H1 (cell line): ENCODE data around the gene ZXDC. TPM values are rescaled to one million over a fixed set of nuclear protein-coding genes. Genes with fewer than 3 reads are reported as not detected.

Experiments
- CHD1 ChIP-seq: IDR thresholded peaks from 2 replicates; pipeline ENCODE4 v1.6.1; 2012; ENCODE audit warnings: low read depth, low read length, improper control_type of control experiment
- CHD2 ChIP-seq: IDR thresholded peaks from 2 replicates; pipeline ENCODE4 v1.6.1; 2012; ENCODE audit warnings: low read length, improper control_type of control experiment
- EP300 ChIP-seq, 2 experiments: IDR thresholded peaks; 1 replicate in 1 of 2; 2 replicates in 1 of 2; pipeline ENCODE4 v1.6.1; 2011 to 2012; ENCODE audit warnings: low read depth in 2 of 2, low read length in 2 of 2, mild to moderate bottlenecking in 2 of 2, borderline replicate concordance in 1 of 2, inconsistent platforms in 1 of 2, moderate library complexity in 1 of 2
- polyA plus RNA-seq, 7 experiments: library from polyadenylated mRNA; depleted of rRNA in 3 of 7; stranded (reverse) in 5 of 7; unstranded in 2 of 7; fragments of >200 nt in 5 of 7; fragments of 200-250 nt in 2 of 7; gene quantifications; 1 replicate in 5 of 7; 2 replicates in 1 of 7; 4 replicates in 1 of 7; pipeline versions ENCODE4 v1.2.1 to v1.2.3, GENCODE V29; 2011 to 2013; ENCODE audit warnings: missing spikeins in 2 of 7, mixed read lengths in 2 of 7
- total RNA-seq: library from RNA; stranded (reverse); fragmentation: NEBNext Ultra II Directional; extraction: Animal tissue kit (Norgen Biotek cat#: 25700); gene quantifications from 2 replicates; pipeline ENCODE4 v1.2.1, GENCODE V29; 2021
- TF ChIP-seq, protein P1 (sequence below): IDR thresholded peaks from 2 replicates; pipeline ENCODE4 v1.6.1; 2012; ENCODE audit warnings: inconsistent platforms
- TF ChIP-seq, protein P2 (sequence below): IDR thresholded peaks from 2 replicates; pipeline ENCODE4 v1.6.1; 2012; ENCODE audit warnings: inconsistent platforms

The ZXDC gene
- total and polyA plus RNA-seq, 2 of the 8 experiments (the other 6 are each of a cell fraction or from before 2014, with no cell fraction given), result 12.7 to 24.3 TPM

DNA sequence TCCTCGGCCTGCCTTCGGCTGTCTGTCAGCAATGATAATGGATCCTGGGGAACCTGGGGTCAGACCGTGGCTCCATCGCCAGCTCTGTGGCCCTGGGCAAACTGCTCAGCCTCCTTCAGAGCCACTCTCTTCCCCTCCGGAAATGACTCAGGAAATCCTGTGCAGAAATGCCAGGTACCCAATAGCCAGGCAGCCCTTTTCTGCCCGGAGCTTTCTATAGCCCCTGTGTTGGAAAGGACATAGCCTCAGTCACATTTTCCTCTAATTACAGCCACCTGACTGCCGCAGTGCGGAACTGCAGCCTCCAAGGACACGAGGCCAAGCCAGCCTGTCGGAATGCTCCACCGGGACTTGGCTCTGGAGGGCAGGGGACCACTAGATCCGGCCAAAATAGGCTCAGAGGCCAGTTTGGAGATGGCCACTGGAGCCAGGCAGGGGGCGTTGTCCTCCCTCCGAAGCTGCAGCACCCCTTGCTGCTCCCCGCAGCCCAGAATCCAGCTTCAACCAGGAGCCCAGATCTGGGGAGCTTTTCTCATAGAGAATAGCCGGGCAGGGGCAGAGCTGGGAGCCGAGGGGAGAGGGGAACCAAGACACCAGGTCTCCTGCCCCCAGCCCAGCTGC, 11.6 kb upstream of the ZXDC start (continued):
- TF ChIP-seq, protein P1, sequence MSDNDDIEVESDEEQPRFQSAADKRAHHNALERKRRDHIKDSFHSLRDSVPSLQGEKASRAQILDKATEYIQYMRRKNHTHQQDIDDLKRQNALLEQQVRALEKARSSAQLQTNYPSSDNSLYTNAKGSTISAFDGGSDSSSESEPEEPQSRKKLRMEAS, result peak; percentile 83
- TF ChIP-seq CHD1 (no peak), EP300 (IDR thresholded peaks at IDR 0.05; ENCODE audit: borderline replicate concordance in 1 of 2, low read depth in 2 of 2, low read length in 2 of 2) (no peak), CHD2 (no peak)
- TF ChIP-seq, protein P2, sequence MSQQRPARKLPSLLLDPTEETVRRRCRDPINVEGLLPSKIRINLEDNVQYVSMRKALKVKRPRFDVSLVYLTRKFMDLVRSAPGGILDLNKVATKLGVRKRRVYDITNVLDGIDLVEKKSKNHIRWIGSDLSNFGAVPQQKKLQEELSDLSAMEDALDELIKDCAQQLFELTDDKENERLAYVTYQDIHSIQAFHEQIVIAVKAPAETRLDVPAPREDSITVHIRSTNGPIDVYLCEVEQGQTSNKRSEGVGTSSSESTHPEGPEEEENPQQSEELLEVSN, result peak; percentile 77
